K562 treated with DMSO at 1 percent for 24 hours (cell line): ENCODE results near the gene ZNF202. TPM values are rescaled to one million over a fixed set of nuclear protein-coding genes. Genes with fewer than 3 reads are reported as not detected.

Experiments used
- total RNA-seq: library from RNA; unstranded; fragments of 300-600 nt; gene quantifications from 2 replicates; pipeline ENCODE4 v1.2.3, GENCODE V29; 2022; ENCODE audit warnings: low read depth; ENCODE audit not compliant: insufficient read depth

ZNF202 gene
- 3.5 and 4.8 TPM in 2 replicates for total RNA-seq

GRCh38 chr11:123741159-123742030 lies at the start of gene ZNF202:
Gene ZNF202 (minus strand): TSS chr11:123741660. CDS start chr11:123730888, 10,772 bp downstream.

GRCh38 chr11:123754101-123754568 lies 12.7 kb upstream of the ZNF202 start, which contains the start of gene OR6X1:
Gene OR6X1 (minus strand): TSS chr11:123754518. CDS start chr11:123754518, 0 bp downstream.

Other genes with a start within 250 kb of the ZNF202 start
- gene SCN3B, start 87.0 kb downstream of the ZNF202 start, total RNA-seq = 0.10 TPM in 1 of 2 replicates, not detected in the other
- gene OR6X1, start 12.9 kb upstream of the ZNF202 start, total RNA-seq = not detected in 2 replicates
- gene OR6M1, start 64.7 kb upstream of the ZNF202 start, total RNA-seq = not detected in 2 replicates
- gene TMEM225, start 144.0 kb upstream of the ZNF202 start, total RNA-seq = not detected in 2 replicates
- not detected in 2 replicates for gene OR8D4, start 160.5 kb upstream of the ZNF202 start, total RNA-seq
- gene OR4D5, start 198.0 kb upstream of the ZNF202 start, total RNA-seq = not detected in 2 replicates
- not detected in 2 replicates for gene OR6T1, start 202.2 kb upstream of the ZNF202 start, total RNA-seq
- not detected in 2 replicates for gene OR10S1, start 236.1 kb upstream of the ZNF202 start, total RNA-seq